Right lobe of liver (tissue), 4 donors: ENCODE results near the gene CBL.

Experiments
- CTCF ChIP-seq, 4 donors: fragments of 200-600 bp in 3 of 4; fragments of 450-650 bp in 1 of 4; IDR thresholded peaks; one replicate each; pipeline versions ENCODE4 v1.5.1 to v1.8.0; 2016 to 2022; ENCODE audit warnings: antibody characterized with exemption in 4 of 4, mild to moderate bottlenecking in 2 of 4
- POLR2A ChIP-seq: fragments of 450-650 bp; IDR thresholded peaks from one replicate; pipeline ENCODE4 v1.6.1; 2017; ENCODE audit warnings: antibody characterized with exemption, mild to moderate bottlenecking
- donor health status: DM: no; HTN: no; CAD: no.
- donor health status: DM: no; HTN: no; CAD: no.
- donor health status: DM: no; HTN: yes; CAD: no.

DNA sequence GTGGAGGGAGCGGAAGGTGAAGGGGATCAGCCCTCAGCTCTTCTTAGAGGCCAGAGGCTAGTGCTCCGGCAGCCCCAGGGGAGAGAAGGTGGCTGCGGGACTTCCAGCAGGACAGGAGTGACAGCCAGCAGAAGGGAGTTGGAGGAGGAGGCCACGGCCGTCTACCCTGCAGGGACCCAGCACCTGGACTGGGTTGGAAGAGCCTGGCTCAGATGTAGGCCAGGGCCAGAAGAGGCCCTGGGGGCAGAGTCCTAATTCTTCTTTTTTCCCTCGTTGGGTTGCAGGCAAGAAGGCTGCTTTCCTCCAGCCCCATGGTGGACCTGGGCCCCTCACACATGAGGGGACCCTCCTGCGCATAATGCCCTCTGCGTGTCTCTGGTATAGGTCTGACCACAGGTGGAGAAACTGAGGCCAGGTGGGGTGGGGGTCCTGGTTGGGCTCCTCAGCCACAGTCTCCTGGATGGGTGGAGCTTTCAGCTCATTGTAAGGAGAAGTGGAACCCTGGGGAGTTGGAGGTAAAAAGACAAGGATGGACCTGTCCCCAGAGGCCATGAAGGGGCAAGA is 113.1 kb downstream of the CBL start:
- TF ChIP-seq CTCF (IDR thresholded peaks at IDR 0.05) (no peak), POLR2A (no peak)
